ENCODE measurements around the gene KCNH1. TPM values are rescaled to one million over a fixed set of nuclear protein-coding genes. Genes with fewer than 3 reads are reported as not detected.
"Not testable (repeated sequence)": the region's sequence is repeated elsewhere in the genome, so short reads cannot be mapped to it uniquely, and the experiment has no call there.

Gene KCNH1
- total and polyA plus RNA-seq, 7 donors = 0.10 to 0.22 (median 0.17) TPM

GRCh38 chr1:211013346-211014240 lies 120.4 kb downstream of the KCNH1 start:
- WGBS, 3 donors = 44 to 58% (median 46%) methylated on average over 7 of the region's 7 CpGs
- DNase-seq (no peak), ATAC-seq (no peak)
- H3K4me1 ChIP-seq = no peaks in the 10 kb centered on the region
- intact Hi-C loops (cut with DNase I) = no loop called here
- TF ChIP-seq CTCF (IDR thresholded peaks at IDR 0.05) = no peak
- no peak overlapping the region for H3K4me3 ChIP-seq
- no peaks in the 10 kb centered on the region for H3K36me3 ChIP-seq (ENCODE audit: insufficient read depth in 1 of 2, low read depth in 1 of 2)
- peaks cover 0 to 2% (median 0%) of the 10 kb centered on the region in 3 donors for H3K27me3 ChIP-seq (ENCODE audit: insufficient read depth in 3 of 3, low read length in 2 of 3)
- no peak overlapping the region for H3K27ac ChIP-seq
- H3K9me3 ChIP-seq = no peaks in the 10 kb centered on the region

GRCh38 chr1:211011128-211011527 lies 122.8 kb downstream of the KCNH1 start:
- ATAC-seq; intact Hi-C loops (cut with DNase I); H3K9me3 ChIP-seq; H3K4me1 ChIP-seq; H3K36me3 ChIP-seq (ENCODE audit: insufficient read depth in 1 of 2, low read depth in 1 of 2); DNase-seq; H3K27me3 ChIP-seq (ENCODE audit: insufficient read depth in 3 of 3, low read length in 2 of 3); H3K27ac ChIP-seq; H3K4me3 ChIP-seq: not testable (repeated sequence)
- 85 to 100% (median 86%) methylated on average over 1 of the region's 1 CpG for WGBS, 3 donors

- Histone ChIP-seq H3K4me1 (no peaks in the 10 kb centered on the region), H3K27ac (no peak overlapping the region), H3K4me3 (no peak overlapping the region), H3K36me3 (ENCODE audit: insufficient read depth in 1 of 2, low read depth in 1 of 2) (no peaks in the 10 kb centered on the region), H3K27me3 (ENCODE audit: insufficient read depth in 3 of 3, low read length in 2 of 3) (peaks cover 0 to 2% (median 0%) of the 10 kb centered on the region in 3 donors), H3K9me3 (peaks cover 4% of the 10 kb centered on the region)
- DNase-seq (no peak), ATAC-seq (no peak)
- 60 to 68% (median 67%) methylated on average over 5 of the region's 5 CpGs for WGBS, 3 donors
- intact Hi-C loops (cut with DNase I) = no loop called here
- TF ChIP-seq CTCF (IDR thresholded peaks at IDR 0.05) = no peak
These were observed 124.0 kb downstream of the KCNH1 start for GRCh38 chr1:211009944-211010343.

GRCh38 chr1:211007830-211008229 lies 126.1 kb downstream of the KCNH1 start:
- TF ChIP-seq CTCF (IDR thresholded peaks at IDR 0.05) = no peak
- 86 to 91% (median 90%) methylated on average over 1 of the region's 1 CpG for WGBS, 3 donors
- intact Hi-C loops (cut with DNase I) = no loop called here

GRCh38 chr1:210995931-210996330 lies 138.0 kb downstream of the KCNH1 start:
- WGBS, 3 donors = 93 to 95% (median 95%) methylated on average over 13 of the region's 13 CpGs
- H3K27ac ChIP-seq; DNase-seq; intact Hi-C loops (cut with DNase I); ATAC-seq; H3K9me3 ChIP-seq; H3K4me1 ChIP-seq; H3K36me3 ChIP-seq (ENCODE audit: insufficient read depth in 1 of 2, low read depth in 1 of 2); H3K4me3 ChIP-seq; H3K27me3 ChIP-seq (ENCODE audit: insufficient read depth in 3 of 3, low read length in 2 of 3): not testable (repeated sequence)

More at GRCh38 chr1:211007830-211008229, 126.1 kb downstream of the KCNH1 start:
- peaks cover 0 to 2% (median 0%) of the 10 kb centered on the region in 3 donors for H3K27me3 ChIP-seq (ENCODE audit: insufficient read depth in 3 of 3, low read length in 2 of 3)
- H3K9me3 ChIP-seq = peaks cover 4% of the 10 kb centered on the region
- no peaks in the 10 kb centered on the region for H3K4me1 ChIP-seq
- ATAC-seq (no peak), DNase-seq (no peak)
- H3K4me3 ChIP-seq = no peak overlapping the region
- no peaks in the 10 kb centered on the region for H3K36me3 ChIP-seq (ENCODE audit: insufficient read depth in 1 of 2, low read depth in 1 of 2)
- no peak overlapping the region for H3K27ac ChIP-seq

All from psoas muscle (tissue), 8 donors.